C4-2B (cell line): Measurements from ENCODE around the gene HDAC4.

Source experiments
- ZFX ChIP-seq: fragments of 450-650 bp; IDR thresholded peaks from 2 replicates; pipeline ENCODE4 v1.6.1; 2017
- TF ChIP-seq, protein P1 (sequence below): fragments of 450-650 bp; conservative IDR thresholded peaks from 2 replicates; pipeline ENCODE4 v1.5.1; 2017; ENCODE audit warnings: mild to moderate bottlenecking

DNA sequence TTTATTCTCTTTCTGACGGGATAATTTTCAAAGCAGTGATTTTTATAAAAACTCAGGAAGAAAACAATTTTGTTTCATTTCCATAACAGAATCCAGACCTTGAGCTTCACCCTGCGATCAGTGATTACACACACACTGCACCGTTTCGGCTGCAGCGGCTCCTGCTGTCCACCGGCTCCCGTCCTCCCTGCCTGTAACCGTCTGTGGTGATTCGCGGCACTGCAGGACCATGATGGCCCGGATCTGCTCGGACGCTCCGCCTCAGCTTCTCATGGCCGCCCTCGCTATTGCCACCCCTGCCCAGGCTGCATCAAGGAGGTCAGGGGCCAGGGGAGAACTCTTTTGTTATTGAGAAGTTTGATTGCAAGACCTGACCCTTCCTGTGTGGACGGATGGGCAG, 306.9 kb downstream of the HDAC4 start:
- TF ChIP-seq ZFX: no peak
- TF ChIP-seq, protein P1, sequence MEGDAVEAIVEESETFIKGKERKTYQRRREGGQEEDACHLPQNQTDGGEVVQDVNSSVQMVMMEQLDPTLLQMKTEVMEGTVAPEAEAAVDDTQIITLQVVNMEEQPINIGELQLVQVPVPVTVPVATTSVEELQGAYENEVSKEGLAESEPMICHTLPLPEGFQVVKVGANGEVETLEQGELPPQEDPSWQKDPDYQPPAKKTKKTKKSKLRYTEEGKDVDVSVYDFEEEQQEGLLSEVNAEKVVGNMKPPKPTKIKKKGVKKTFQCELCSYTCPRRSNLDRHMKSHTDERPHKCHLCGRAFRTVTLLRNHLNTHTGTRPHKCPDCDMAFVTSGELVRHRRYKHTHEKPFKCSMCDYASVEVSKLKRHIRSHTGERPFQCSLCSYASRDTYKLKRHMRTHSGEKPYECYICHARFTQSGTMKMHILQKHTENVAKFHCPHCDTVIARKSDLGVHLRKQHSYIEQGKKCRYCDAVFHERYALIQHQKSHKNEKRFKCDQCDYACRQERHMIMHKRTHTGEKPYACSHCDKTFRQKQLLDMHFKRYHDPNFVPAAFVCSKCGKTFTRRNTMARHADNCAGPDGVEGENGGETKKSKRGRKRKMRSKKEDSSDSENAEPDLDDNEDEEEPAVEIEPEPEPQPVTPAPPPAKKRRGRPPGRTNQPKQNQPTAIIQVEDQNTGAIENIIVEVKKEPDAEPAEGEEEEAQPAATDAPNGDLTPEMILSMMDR: no peak
